ENCODE measurements around the gene CHCHD1.
"Not testable (repeated sequence)": the region's sequence is repeated elsewhere in the genome, so short reads cannot be mapped to it uniquely, and the experiment has no call there.

Gene CHCHD1

DNA sequence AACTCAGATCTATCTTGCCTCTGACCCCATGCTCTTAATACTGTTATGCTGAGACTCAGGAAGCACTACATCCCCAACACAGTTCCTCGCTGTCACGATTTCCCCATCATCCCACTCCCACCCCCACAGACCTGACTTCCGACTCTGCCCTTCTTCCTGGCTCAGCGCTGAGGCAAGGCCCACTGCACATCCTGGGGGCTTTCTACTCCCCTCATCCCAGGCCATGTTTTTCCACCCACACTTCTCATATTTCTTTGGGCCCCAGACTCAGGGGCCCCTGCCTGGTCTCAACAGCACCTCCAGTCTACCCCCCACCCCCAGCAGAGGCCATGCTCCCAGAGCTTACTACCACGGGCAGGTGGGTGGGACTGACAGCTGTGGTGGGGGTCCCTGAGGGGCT, 37.2 kb downstream of the CHCHD1 start:
- Histone ChIP-seq H3K4me1 (ENCODE audit: control insufficient read depth, insufficient read depth, low read length) (no peaks in the 10 kb centered on the region), H3K9me3 (ENCODE audit: control insufficient read depth, insufficient read depth, low read length) (no peaks in the 10 kb centered on the region), H3K9ac (ENCODE audit: low read depth, low read length) (no peak overlapping the region), H3K27me3 (ENCODE audit: control insufficient read depth, insufficient read depth, low read length) (no peaks in the 10 kb centered on the region), H3K36me3 (ENCODE audit: control insufficient read depth, insufficient read depth, low read length) (peaks cover 19% of the 10 kb centered on the region), H3K4me3 (ENCODE audit: low read depth, low read length) (no peak overlapping the region)

GRCh38 chr10:73819513-73820093, 37.8 kb downstream of the CHCHD1 start:
- Histone ChIP-seq H3K9me3 (ENCODE audit: control insufficient read depth, insufficient read depth, low read length) (no peaks in the 10 kb centered on the region), H3K9ac (ENCODE audit: low read depth, low read length) (no peak overlapping the region), H3K27me3 (ENCODE audit: control insufficient read depth, insufficient read depth, low read length) (no peaks in the 10 kb centered on the region), H3K36me3 (ENCODE audit: control insufficient read depth, insufficient read depth, low read length) (peaks cover 23% of the 10 kb centered on the region), H3K4me1 (ENCODE audit: control insufficient read depth, insufficient read depth, low read length) (no peaks in the 10 kb centered on the region), H3K4me3 (ENCODE audit: low read depth, low read length) (no peak overlapping the region)

GRCh38 chr10:73823391-73823790, 41.5 kb downstream of the CHCHD1 start:
- H3K9ac ChIP-seq (ENCODE audit: low read depth, low read length): no peak overlapping the region
- no peaks in the 10 kb centered on the region for H3K4me1 ChIP-seq (ENCODE audit: control insufficient read depth, insufficient read depth, low read length)
- H3K9me3 ChIP-seq (ENCODE audit: control insufficient read depth, insufficient read depth, low read length): no peaks in the 10 kb centered on the region
- H3K36me3 ChIP-seq (ENCODE audit: control insufficient read depth, insufficient read depth, low read length): peaks cover 16% of the 10 kb centered on the region
- H3K4me3 ChIP-seq (ENCODE audit: low read depth, low read length): no peak overlapping the region
- no peaks in the 10 kb centered on the region for H3K27me3 ChIP-seq (ENCODE audit: control insufficient read depth, insufficient read depth, low read length)

- H3K9ac ChIP-seq (ENCODE audit: low read depth, low read length): no peak overlapping the region
- H3K27me3 ChIP-seq (ENCODE audit: control insufficient read depth, insufficient read depth, low read length): no peaks in the 10 kb centered on the region
- no peak overlapping the region for H3K4me3 ChIP-seq (ENCODE audit: low read depth, low read length)
- H3K4me1 ChIP-seq (ENCODE audit: control insufficient read depth, insufficient read depth, low read length): no peaks in the 10 kb centered on the region
- H3K36me3 ChIP-seq (ENCODE audit: control insufficient read depth, insufficient read depth, low read length): peaks cover 16% of the 10 kb centered on the region
- H3K9me3 ChIP-seq (ENCODE audit: control insufficient read depth, insufficient read depth, low read length): no peaks in the 10 kb centered on the region
Measured at GRCh38 chr10:73824146-73824725, 42.4 kb downstream of the CHCHD1 start.

DNA sequence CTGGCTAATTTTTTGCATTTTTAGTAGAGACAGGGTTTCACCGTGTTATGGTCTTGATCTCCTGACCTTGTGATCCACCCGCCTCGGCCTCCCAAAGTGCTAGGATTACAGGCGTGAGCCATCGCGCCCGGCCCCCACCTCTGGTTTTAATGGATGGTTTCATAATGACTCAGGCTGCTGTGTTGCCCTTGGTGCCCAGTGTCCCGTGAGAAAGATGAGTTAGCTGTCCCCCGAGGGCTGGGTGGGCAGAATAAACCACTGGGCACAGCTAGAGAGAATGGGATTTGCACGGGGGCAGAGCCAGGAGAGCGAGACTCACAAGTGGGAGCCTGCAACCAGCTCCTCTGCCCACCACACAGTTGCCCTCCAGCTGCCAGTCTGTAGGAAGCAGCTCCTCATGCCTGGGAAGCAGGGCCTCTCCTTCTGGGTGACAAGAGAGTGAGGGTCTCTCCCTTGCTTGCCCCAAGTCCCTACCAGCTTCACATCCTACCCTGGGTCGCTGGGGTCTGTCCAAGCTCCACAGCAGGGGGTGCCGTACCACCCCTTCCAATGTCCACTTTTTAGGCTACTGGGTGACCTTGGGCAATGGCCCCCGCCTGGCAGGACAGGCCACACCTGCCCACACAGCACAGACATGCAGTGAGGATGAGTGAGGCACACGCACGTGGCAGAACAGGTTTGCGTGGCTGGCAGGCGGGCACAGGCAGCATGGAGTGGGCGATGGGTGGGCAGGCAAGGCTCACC, 45.7 kb downstream of the CHCHD1 start:
- Histone ChIP-seq H3K9ac (ENCODE audit: low read depth, low read length) (no peak overlapping the region), H3K4me1 (ENCODE audit: control insufficient read depth, insufficient read depth, low read length) (no peaks in the 10 kb centered on the region), H3K9me3 (ENCODE audit: control insufficient read depth, insufficient read depth, low read length) (no peaks in the 10 kb centered on the region), H3K4me3 (ENCODE audit: low read depth, low read length) (no peak overlapping the region), H3K27me3 (ENCODE audit: control insufficient read depth, insufficient read depth, low read length) (no peaks in the 10 kb centered on the region), H3K36me3 (ENCODE audit: control insufficient read depth, insufficient read depth, low read length) (peaks cover 16% of the 10 kb centered on the region)

GRCh38 chr10:73828161-73828560, 46.3 kb downstream of the CHCHD1 start:
- Histone ChIP-seq H3K36me3 (ENCODE audit: control insufficient read depth, insufficient read depth, low read length) (peaks cover 16% of the 10 kb centered on the region), H3K27me3 (ENCODE audit: control insufficient read depth, insufficient read depth, low read length) (no peaks in the 10 kb centered on the region), H3K9ac (ENCODE audit: low read depth, low read length) (no peak overlapping the region), H3K9me3 (ENCODE audit: control insufficient read depth, insufficient read depth, low read length) (no peaks in the 10 kb centered on the region), H3K4me3 (ENCODE audit: low read depth, low read length) (no peak overlapping the region), H3K4me1 (ENCODE audit: control insufficient read depth, insufficient read depth, low read length) (no peaks in the 10 kb centered on the region)

GRCh38 chr10:73829090-73829489, 47.2 kb downstream of the CHCHD1 start:
- peaks cover 11% of the 10 kb centered on the region for H3K36me3 ChIP-seq (ENCODE audit: control insufficient read depth, insufficient read depth, low read length)
- H3K4me3 ChIP-seq (ENCODE audit: low read depth, low read length); H3K9me3 ChIP-seq (ENCODE audit: control insufficient read depth, insufficient read depth, low read length); H3K27me3 ChIP-seq (ENCODE audit: control insufficient read depth, insufficient read depth, low read length); H3K4me1 ChIP-seq (ENCODE audit: control insufficient read depth, insufficient read depth, low read length); H3K9ac ChIP-seq (ENCODE audit: low read depth, low read length): not testable (repeated sequence)

Data from iPS-15b (cell line).